ENCODE results near the gene MRC2. TPM values are rescaled to one million over a fixed set of nuclear protein-coding genes. Genes with fewer than 3 reads are reported as not detected.

MRC2 gene
- polyA plus RNA-seq, 1 experiment = 271 TPM

DNA sequence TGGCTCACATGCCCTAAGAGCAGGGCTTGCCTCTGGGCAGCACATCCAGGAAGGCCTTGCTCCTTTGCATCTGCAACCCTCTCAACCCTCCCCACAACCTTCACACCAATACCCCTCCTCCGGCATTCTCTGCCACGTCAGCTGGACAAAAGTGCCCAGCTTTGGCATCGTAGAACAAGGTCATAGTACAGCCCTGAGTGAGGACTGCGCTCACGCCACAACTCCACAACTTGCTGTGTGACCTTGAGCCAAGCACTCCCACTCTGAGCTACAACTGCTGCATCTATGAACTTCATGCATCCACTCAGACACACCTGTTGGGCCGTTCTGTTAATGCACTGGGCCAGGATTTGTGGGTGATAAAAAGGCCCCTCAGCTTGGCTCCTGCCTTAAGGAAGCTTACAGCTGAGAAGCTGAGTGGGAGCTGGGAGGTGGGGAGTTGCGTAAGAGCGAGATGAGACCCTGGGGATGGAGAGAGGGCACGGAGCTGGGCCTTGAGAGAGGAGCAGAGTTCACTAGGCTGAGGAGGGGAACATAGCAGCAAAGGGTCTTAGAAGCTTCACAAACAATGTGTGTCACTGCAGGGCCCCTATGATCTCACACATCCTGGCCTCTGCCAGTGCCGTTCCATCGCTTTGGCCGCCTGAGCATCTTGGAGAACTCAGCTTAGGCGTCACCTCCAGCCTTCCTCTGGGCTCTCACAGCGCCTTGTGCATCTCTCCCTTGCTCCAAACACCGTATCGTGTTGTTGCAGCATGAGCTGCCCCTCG is 8.6 kb upstream of the MRC2 start:
- H3K36me3 ChIP-seq (ENCODE audit: control insufficient read depth, insufficient read depth, low read length) = peaks cover 4% of the 10 kb centered on the region; the same call in 1 of the 2 replicates
- H3K27me3 ChIP-seq (ENCODE audit: control insufficient read depth, insufficient read depth, low read length) = no peaks in the 10 kb centered on the region
- TF ChIP-seq CTCF (IDR thresholded peaks at IDR 0.05; ENCODE audit: insufficient read depth, low read depth, low read length) = no peak
- H3K4me3 ChIP-seq (ENCODE audit: low read depth, low read length) = no peak overlapping the region
- ChIA-PET CTCF (interaction anchor here (0.7 kb wide), 1 partner anchor 14 kb away, joined by 3 read pairs; no protein-coding TSS in a partner anchor), POLR2A (no interaction called here)
- no peak for DNase-seq (ENCODE audit: low read depth)

DNA sequence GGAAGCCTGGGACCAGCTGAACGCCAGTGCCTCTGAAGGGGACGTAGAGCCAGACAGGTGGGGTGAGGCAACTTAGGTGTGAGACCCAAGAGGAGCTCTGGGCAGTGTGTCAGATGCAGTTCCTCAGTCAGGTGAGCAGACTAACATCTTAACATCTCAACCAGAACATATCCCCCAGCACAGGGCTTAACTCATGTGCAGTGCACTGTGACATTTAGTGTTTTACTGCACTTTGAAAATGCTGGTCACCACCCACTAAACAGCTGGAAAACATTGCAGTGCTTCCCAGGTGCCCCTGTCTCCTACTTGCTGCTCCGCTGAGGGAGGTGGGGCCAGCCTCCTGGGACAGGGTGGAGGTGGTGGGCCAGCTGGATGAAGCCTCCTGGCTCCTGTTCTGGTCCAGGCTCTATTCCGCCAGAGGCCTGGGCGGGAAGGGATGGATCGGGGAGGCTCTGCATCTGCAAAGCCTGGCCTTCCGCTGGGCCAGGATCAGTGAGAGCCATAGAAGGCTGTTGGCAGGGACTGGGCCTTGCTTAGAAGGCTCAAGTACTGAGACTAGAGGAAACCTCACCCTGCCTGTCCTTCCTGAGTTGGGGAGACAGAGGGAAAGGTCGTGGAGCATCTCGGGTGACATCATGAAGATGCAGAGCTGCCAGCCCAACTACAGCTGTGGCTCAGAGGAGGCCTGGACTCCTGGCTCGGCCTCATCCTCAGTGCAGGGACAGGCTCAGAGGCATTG is 7.9 kb upstream of the MRC2 start:
- CTCF ChIA-PET = interaction anchor here (0.7 kb wide), 1 partner anchor 15 kb away, joined by 3 read pairs; no protein-coding TSS in a partner anchor

DNA sequence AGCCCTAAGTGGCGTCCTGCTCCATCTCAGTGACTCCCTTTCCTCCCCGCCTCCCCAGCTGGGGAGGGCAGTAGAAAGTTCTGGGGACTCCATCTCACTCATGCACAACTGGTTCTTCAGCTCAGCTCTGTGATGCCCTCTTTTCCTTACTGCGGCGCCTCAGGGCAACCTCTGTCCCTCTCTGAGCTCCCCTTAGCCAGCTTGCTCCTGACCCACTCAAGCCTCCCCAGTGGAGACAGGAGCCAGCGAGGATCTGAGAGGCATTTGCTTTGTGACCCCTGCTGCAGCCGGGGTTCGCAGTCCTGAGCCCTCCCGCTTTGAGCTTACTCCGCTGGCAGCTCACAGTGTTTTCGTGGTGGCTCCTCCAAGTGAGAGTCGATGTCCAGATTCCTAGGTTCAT is 6.2 kb upstream of the MRC2 start:
- no peak for TF ChIP-seq CTCF (IDR thresholded peaks at IDR 0.05; ENCODE audit: insufficient read depth, low read depth, low read length)
- ChIA-PET CTCF (no interaction called here), POLR2A (no interaction called here)
- DNase-seq (ENCODE audit: low read depth) = no peak
- Histone ChIP-seq H3K36me3 (ENCODE audit: control insufficient read depth, insufficient read depth, low read length) (peaks cover 7% of the 10 kb centered on the region; the same call in 1 of the 2 replicates), H3K27me3 (ENCODE audit: control insufficient read depth, insufficient read depth, low read length) (no peaks in the 10 kb centered on the region), H3K4me3 (ENCODE audit: low read depth, low read length) (no peak overlapping the region)

More for the DNA sequence above, 7.9 kb upstream of the MRC2 start:
- POLR2A ChIA-PET = no interaction called here
- H3K27me3 ChIP-seq (ENCODE audit: control insufficient read depth, insufficient read depth, low read length) = no peaks in the 10 kb centered on the region
- DNase-seq (ENCODE audit: low read depth) = no peak
- H3K36me3 ChIP-seq (ENCODE audit: control insufficient read depth, insufficient read depth, low read length) = peaks cover 4% of the 10 kb centered on the region; the same call in 1 of the 2 replicates
- no peak for TF ChIP-seq CTCF (IDR thresholded peaks at IDR 0.05; ENCODE audit: insufficient read depth, low read depth, low read length)
- no peak overlapping the region for H3K4me3 ChIP-seq (ENCODE audit: low read depth, low read length)

GRCh38 chr17:62625184-62625869 is 2.1 kb upstream of the MRC2 start:
- no peak for TF ChIP-seq CTCF (IDR thresholded peaks at IDR 0.05; ENCODE audit: insufficient read depth, low read depth, low read length)
- CTCF ChIA-PET = no interaction called here
- DNase-seq (ENCODE audit: low read depth) = no peak
- POLR2A ChIA-PET = no interaction called here
- H3K27me3 ChIP-seq (ENCODE audit: control insufficient read depth, insufficient read depth, low read length) = no peaks in the 10 kb centered on the region
- H3K4me3 ChIP-seq (ENCODE audit: low read depth, low read length) = no peak overlapping the region
- H3K36me3 ChIP-seq (ENCODE audit: control insufficient read depth, insufficient read depth, low read length) = peaks cover 4% of the 10 kb centered on the region; the same call in 1 of the 2 replicates

GRCh38 chr17:62625870-62626200 is 1.6 kb upstream of the MRC2 start:
- POLR2A ChIA-PET = no interaction called here
- Histone ChIP-seq H3K27me3 (ENCODE audit: control insufficient read depth, insufficient read depth, low read length) (no peaks in the 10 kb centered on the region), H3K36me3 (ENCODE audit: control insufficient read depth, insufficient read depth, low read length) (peaks cover 4% of the 10 kb centered on the region; the same call in 1 of the 2 replicates), H3K4me3 (ENCODE audit: low read depth, low read length) (no peak overlapping the region)
- DNase-seq (ENCODE audit: low read depth) = no peak
- TF ChIP-seq CTCF (IDR thresholded peaks at IDR 0.05; ENCODE audit: insufficient read depth, low read depth, low read length) = no peak
- CTCF ChIA-PET = no interaction called here

Data from BJ (cell line).